SK-N-MC (cell line): ENCODE results near the gene DOCK1.

Experiments used
- DNase-seq: peaks from one replicate; pipeline ENCODE4 v3.0.0-alpha.2; 2011; ENCODE audit warnings: low read depth, low spot score
- H3K27ac ChIP-seq: fragments of 200-600 bp; sonication (generic); 2 replicates; pipeline ENCODE4 v1.5.1; 2016; ENCODE audit warnings: mixed run types
- H3K36me3 ChIP-seq: fragments of 200-600 bp; sonication (generic); 2 replicates; pipeline ENCODE4 v1.6.1; 2017; ENCODE audit warnings: antibody characterized with exemption, low read length, mixed read lengths; ENCODE audit not compliant: insufficient read depth
- H3K4me3 ChIP-seq: fragments of 200-600 bp; sonication (generic); 2 replicates; pipeline ENCODE4 v1.5.1; 2016
- H3K9ac ChIP-seq: fragments of 200-600 bp; sonication (generic); 2 replicates; pipeline ENCODE4 v1.8.0; 2017; ENCODE audit warnings: mixed run types, mixed read lengths; ENCODE audit not compliant: insufficient read length
- H3K9me3 ChIP-seq: fragments of 200-600 bp; sonication (generic); 2 replicates; pipeline ENCODE4 v1.6.1; 2017; ENCODE audit warnings: low read depth, mild to moderate bottlenecking, antibody characterized with exemption, low read length, moderate library complexity, mixed read lengths
- EZH2 ChIP-seq: fragments of 200-600 bp; sonication (generic); IDR thresholded peaks from one replicate; pipeline ENCODE4 v1.6.1; 2017; ENCODE audit warnings: antibody characterized with exemption
- FOXP2 ChIP-seq: optimal IDR thresholded peaks from 2 replicates; pipeline ENCODE3; 2011; ENCODE audit warnings: mild to moderate bottlenecking, moderate library complexity; ENCODE audit not compliant: insufficient read depth; ENCODE audit errors: extremely low read length, control extremely low read depth
- POLR2AphosphoS5 ChIP-seq: IDR thresholded peaks from 2 replicates; pipeline ENCODE4 v1.6.1; 2012; ENCODE audit warnings: mild to moderate bottlenecking, low read depth, low read length, borderline replicate concordance

Gene DOCK1

DNA sequence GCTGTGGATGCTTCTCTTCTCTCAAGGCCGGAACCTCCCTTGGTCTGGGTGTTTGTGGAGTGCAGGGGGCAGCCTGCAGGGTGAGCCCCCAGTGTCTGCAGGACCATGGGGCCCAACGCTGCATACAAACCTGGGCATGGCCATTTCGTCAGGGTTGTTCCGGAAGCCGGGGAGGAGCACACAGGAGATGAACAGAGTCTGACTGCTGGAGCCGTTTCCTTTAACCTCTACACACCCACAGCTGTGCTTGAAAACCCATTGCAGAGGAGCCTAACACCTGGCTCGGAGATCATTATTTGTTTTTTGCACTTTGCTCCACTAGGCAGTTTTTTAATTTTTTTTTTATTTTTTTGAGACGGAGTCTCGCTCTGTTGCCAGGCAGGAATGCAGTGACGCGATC lies 458.8 kb downstream of the DOCK1 start:
- Histone ChIP-seq H3K9ac (no peak overlapping the region), H3K9me3 (no peaks in the 10 kb centered on the region), H3K4me3 (no peak overlapping the region), H3K27ac (no peak overlapping the region), H3K36me3 (no peaks in the 10 kb centered on the region)
- no peak for DNase-seq
- no peak for TF ChIP-seq EZH2
- no peak for TF ChIP-seq POLR2AphosphoS5
- TF ChIP-seq FOXP2, result no peak

DNA sequence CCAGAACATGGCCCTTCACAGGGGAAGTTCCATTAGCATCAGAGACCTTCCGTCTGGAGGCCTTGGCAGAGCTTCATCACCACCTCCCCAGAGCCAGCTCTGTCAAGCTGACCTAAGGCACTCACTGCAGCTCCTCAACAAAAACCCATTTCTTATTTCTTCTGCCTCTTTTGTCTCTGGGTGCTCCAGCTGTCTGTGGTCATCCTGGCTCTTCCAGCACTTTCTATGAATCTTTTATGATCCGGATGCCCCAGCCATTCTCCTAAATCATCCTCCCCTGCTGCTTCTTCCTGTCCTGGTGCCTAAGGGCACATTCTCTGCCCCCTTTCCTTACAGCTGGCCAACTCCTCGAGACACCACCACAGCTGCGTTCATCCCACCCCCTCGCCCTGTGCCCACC lies 462.9 kb downstream of the DOCK1 start:
- TF ChIP-seq EZH2, result no peak
- TF ChIP-seq FOXP2, result no peak
- TF ChIP-seq POLR2AphosphoS5, result no peak
- Histone ChIP-seq H3K27ac (no peak overlapping the region), H3K9ac (no peak overlapping the region), H3K9me3 (no peaks in the 10 kb centered on the region), H3K36me3 (no peaks in the 10 kb centered on the region), H3K4me3 (no peak overlapping the region)
- DNase-seq, result no peak

DNA sequence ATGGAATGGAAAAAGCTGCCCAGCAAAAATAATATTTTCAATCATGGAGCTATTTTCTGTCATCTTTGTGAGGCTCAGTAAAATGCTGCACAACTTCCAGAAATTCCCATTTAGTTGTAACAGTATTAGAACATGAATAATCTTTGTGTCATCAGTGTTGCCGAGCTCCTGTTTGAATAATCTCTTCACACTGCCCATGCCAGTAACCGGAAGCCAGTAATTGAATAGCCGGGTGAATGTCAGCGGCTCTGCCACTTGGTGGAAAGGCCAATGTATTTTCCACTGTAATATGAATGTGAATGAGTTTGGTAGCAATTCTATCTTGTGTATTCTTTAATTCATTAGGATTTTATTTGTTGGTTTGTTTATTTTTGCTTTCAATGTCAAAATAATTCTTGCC lies 463.7 kb downstream of the DOCK1 start:
- no peak for DNase-seq
- H3K4me3 ChIP-seq, result no peak overlapping the region
- no peak overlapping the region for H3K9ac ChIP-seq
- no peak overlapping the region for H3K27ac ChIP-seq
- H3K36me3 ChIP-seq, result no peaks in the 10 kb centered on the region
- H3K9me3 ChIP-seq, result no peaks in the 10 kb centered on the region
- TF ChIP-seq EZH2, result no peak
- TF ChIP-seq FOXP2, result no peak
- no peak for TF ChIP-seq POLR2AphosphoS5

DNA sequence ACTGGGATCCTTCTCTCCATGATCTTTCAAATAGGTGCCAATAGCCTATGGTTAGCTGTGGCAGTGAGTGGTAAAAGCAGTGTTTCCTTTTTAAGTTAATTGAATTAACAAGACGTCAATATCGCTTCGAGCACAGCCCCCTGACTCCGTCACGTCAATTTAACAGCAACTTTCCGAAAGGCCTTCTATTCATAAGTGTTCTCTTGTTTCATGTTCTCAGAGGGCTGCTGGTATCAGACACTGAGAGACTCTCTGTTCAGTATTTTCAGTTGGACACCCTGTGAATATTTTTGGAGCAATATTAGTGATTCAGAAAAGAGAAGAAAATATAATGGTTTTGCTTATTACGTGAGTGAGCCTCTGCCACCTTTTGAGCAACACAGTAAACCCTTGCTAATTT lies 465.4 kb downstream of the DOCK1 start:
- no peak for DNase-seq
- TF ChIP-seq POLR2AphosphoS5 (no peak), FOXP2 (no peak), EZH2 (no peak)
- Histone ChIP-seq H3K36me3 (no peaks in the 10 kb centered on the region), H3K4me3 (no peak overlapping the region), H3K9me3 (no peaks in the 10 kb centered on the region), H3K27ac (no peak overlapping the region), H3K9ac (no peak overlapping the region)

DNA sequence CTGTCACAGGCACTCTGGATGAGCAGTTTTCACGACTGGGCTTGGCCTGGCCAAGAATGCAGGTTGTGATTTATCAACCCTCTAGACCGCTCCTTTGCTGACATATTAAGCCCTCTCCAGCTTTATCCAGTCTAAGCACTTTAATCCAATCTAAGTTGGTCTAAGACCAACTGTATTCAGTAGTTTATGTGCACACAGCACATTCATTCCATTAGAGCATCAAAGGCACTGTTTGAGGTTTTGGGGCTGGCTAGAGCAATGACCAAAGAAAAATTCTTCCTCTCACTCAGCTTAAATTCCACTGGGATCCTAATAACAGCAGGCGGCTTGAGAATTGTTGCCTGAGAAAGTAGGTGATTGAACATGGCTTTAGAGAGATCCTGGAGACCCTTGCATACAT lies 467.1 kb downstream of the DOCK1 start:
- Histone ChIP-seq H3K36me3 (no peaks in the 10 kb centered on the region), H3K27ac (no peak overlapping the region), H3K9me3 (no peaks in the 10 kb centered on the region), H3K9ac (no peak overlapping the region), H3K4me3 (no peak overlapping the region)
- TF ChIP-seq FOXP2, result no peak
- TF ChIP-seq EZH2, result no peak
- no peak for TF ChIP-seq POLR2AphosphoS5
- DNase-seq, result no peak

DNA sequence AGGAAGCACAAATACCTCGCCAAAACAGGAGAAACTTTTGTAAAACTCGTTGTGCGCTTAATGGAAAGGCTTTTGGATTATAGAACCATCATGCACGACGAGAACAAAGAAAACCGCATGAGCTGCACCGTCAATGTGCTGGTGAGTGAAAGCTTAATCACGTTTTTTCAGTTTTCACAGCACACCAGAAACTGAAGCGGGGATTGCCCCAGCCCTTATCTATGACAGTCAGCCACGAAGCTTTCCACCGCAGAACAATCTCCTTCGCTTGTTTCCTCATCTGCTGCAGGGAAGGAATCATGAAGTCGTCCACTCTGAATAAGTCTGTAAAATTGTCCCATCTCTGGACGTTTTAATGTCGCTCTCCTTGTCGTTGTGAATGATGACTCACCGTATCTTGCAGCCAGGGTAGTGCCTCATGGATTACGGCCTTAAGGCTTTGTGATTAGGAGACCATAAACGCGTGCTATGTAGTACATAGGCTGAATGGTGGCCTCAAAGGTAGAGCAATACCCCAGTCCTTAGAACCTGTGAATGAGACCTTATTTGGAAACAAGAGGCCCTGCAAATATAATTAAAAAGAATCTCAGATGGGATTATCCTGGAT lies 468.9 kb downstream of the DOCK1 start:
- Histone ChIP-seq H3K4me3 (no peak overlapping the region), H3K27ac (no peak overlapping the region), H3K36me3 (no peaks in the 10 kb centered on the region), H3K9ac (no peak overlapping the region), H3K9me3 (no peaks in the 10 kb centered on the region)
- TF ChIP-seq POLR2AphosphoS5, result no peak
- TF ChIP-seq FOXP2, result no peak
- TF ChIP-seq EZH2, result no peak
- no peak for DNase-seq

DNA sequence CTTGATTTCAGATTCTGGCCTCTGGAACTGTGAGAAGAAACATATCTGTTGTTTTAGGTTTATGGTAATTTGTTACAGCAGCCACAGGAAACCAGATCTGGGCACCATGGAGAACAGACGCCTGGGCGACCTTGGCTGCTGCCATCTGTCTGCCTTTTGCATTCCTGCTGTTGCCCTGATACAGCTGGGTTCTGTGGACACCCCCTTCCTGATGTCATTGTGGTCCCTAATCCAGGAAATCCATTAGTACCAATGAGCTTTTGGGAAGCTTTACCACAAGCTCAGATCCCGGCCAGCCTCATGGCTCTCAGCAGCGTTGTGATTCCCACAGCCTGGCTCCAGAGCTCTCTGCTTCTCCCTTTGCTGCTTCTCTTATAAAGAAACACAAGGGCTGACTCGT lies 469.7 kb downstream of the DOCK1 start:
- H3K27ac ChIP-seq, result no peak overlapping the region

DNA sequence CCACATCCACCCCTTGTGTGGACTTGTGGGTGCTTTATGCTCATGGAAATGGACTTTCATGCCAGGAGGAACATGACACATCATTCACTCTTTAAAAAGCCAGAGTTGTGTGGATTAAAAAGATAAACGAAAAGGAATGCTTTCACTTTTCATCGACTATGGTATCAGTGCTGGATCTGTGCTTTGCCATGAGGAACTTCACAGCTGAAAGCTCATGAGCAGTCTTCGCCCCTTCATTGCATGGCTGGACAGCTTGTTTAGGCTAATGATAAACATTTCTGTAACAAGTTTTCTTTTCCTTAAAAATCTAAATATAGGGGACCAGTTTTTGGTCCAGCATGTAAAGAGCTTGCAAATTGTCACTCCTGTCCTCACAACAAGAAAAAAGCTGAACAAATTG lies 470.2 kb downstream of the DOCK1 start:
- H3K27ac ChIP-seq, result no peak overlapping the region
- DNase-seq, result no peak
- no peak overlapping the region for H3K9ac ChIP-seq
- H3K9me3 ChIP-seq, result no peaks in the 10 kb centered on the region
- no peak overlapping the region for H3K4me3 ChIP-seq
- TF ChIP-seq EZH2 (no peak), POLR2AphosphoS5 (no peak), FOXP2 (no peak)
- no peaks in the 10 kb centered on the region for H3K36me3 ChIP-seq

More for the DNA sequence above, 469.7 kb downstream of the DOCK1 start:
- no peak overlapping the region for H3K9ac ChIP-seq
- no peak overlapping the region for H3K4me3 ChIP-seq
- no peaks in the 10 kb centered on the region for H3K9me3 ChIP-seq
- TF ChIP-seq POLR2AphosphoS5 (no peak), FOXP2 (no peak), EZH2 (no peak)
- H3K36me3 ChIP-seq, result no peaks in the 10 kb centered on the region
- DNase-seq, result no peak

DNA sequence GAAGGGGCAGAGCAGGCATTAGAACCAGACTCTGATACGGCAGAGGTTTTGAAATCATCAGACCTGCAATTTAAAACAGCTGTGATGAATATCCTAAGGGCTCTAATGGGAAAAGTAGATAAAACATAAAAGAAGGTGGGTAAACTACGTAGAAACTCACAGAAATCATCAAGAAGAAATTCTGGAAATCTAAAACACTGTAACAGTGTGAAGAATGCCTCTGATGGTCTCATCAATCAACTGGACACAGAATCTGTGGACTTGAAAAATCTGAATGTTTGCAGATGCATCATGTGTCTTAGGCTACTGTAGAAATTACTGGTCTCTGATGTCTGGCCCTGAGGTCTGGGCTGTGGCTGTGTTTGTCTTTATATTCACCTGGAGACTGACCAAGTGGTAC lies 470.8 kb downstream of the DOCK1 start:
- no peak for DNase-seq
- no peak overlapping the region for H3K9ac ChIP-seq
- H3K27ac ChIP-seq, result no peak overlapping the region
- TF ChIP-seq EZH2, result no peak
- no peak for TF ChIP-seq FOXP2
- no peak for TF ChIP-seq POLR2AphosphoS5
- H3K4me3 ChIP-seq, result no peak overlapping the region
- no peaks in the 10 kb centered on the region for H3K9me3 ChIP-seq
- H3K36me3 ChIP-seq, result no peaks in the 10 kb centered on the region

DNA sequence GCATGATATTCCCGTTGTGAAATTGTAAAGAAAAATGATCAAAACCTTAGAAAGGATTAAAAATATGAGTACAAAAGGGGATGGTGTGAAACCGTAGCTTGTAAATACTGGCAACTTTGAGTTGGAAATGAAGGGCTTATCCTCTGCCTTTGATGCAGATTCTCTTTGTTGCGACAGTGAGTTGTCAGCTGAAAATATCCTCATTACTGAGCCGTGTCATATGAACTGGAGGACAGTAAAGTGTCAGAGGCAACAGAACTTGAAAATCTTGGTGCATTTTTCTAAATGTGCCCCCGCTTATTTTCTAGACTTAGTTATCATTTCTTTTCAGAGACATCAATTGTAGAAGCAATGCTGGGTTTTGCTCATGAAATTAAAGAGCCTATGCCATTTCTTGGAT lies 473.4 kb downstream of the DOCK1 start:
- no peak for DNase-seq
- TF ChIP-seq FOXP2 (no peak), POLR2AphosphoS5 (no peak), EZH2 (no peak)
- H3K27ac ChIP-seq, result no peak overlapping the region
- no peaks in the 10 kb centered on the region for H3K9me3 ChIP-seq
- no peaks in the 10 kb centered on the region for H3K36me3 ChIP-seq
- no peak overlapping the region for H3K9ac ChIP-seq
- H3K4me3 ChIP-seq, result no peak overlapping the region
